Right lobe of liver (tissue), 4 donors: ENCODE results near the gene NAALADL2.
"Not testable (repeated sequence)": the region's sequence is repeated elsewhere in the genome, so short reads cannot be mapped to it uniquely, and the experiment has no call there.

ENCODE experiments used
- CTCF ChIP-seq, 4 donors: fragments of 200-600 bp in 3 of 4; fragments of 450-650 bp in 1 of 4; IDR thresholded peaks; one replicate each; pipeline versions ENCODE4 v1.5.1 to v1.8.0; 2016 to 2022; ENCODE audit warnings: antibody characterized with exemption in 4 of 4, mild to moderate bottlenecking in 2 of 4
- POLR2A ChIP-seq: fragments of 450-650 bp; IDR thresholded peaks from one replicate; pipeline ENCODE4 v1.6.1; 2017; ENCODE audit warnings: antibody characterized with exemption, mild to moderate bottlenecking
- donor health status: DM: no; HTN: no; CAD: no.
- donor health status: DM: no; HTN: no; CAD: no.
- donor health status: DM: no; HTN: yes; CAD: no.

DNA sequence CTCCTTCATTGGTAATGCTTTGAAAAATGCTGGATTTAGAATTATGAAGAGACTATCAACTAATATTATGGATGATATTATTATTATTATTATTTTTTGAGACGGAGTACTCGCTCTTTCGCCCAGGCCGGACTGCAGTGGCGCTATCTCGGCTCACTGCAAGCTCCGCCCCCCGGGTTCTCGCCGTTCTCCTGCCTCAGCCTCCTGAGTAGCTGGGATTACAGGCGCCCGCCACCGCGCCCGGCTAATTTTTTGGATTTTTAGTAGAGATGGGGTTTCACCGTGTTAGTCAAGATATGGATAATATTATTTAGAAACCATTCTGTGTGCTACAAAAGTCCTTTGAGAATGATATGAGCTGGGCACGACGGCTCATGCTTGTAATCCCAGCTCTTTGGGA lies 512.1 kb downstream of the NAALADL2 start:
- TF ChIP-seq CTCF (IDR thresholded peaks at IDR 0.05); POLR2A: not testable (repeated sequence)
